NCI-H187 treated with DMSO at 0.1 percent for 48 hours (cell line): ENCODE data around the gene LRFN5.
"Not testable (repeated sequence)": the region's sequence is repeated elsewhere in the genome, so short reads cannot be mapped to it uniquely, and the experiment has no call there.

Experiments used
- DNase-seq: peaks from one replicate; lab custom pipeline; 2025; lab: John Stamatoyannopoulos, UW

The LRFN5 gene

DNA sequence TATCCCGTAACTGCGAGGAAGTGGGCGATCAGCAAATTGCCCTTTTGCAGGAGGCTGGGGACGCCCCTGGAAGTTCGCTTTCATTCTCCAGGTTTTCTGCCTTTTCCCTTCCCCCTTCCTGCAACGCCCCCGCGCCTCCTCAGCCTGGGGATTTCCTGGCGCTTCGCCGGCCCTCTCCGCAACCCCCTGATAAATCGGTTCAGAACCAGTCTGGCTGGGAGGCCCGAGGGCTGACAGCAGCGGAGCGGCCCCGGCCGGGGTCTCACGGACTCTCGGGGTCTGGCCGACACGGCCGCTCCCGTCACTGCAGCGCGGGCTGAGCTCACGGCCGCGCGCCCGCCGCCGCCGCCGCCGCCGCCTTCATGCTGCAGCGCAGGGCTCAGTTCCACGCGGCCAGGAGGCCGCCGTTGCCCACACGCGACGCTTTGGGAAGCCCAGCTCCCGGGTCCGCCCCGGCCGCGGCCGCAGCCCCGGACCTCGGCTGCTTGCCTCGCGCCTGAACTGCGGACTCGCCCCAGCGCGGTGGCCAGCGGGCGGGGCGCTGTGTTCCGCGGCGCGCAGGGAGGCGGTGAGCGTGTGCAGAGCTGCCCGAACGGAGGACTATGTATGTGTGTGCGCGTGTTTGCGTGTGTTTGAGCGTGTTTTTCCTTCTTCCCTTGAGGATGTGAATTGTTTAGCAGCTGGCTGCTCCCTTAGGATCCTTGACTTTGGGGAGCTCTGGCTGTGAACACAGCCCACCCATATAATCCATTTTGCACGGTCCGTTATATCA lies at the start of gene LRFN5:
LRFN5 (plus strand) TSS at position 345 of the 772 bp plus-strand sequence.
- no peak for DNase-seq

- no peak for DNase-seq
These were observed 48.2 kb upstream of the LRFN5 start for GRCh38 chr14:41558490-41558889.

DNA sequence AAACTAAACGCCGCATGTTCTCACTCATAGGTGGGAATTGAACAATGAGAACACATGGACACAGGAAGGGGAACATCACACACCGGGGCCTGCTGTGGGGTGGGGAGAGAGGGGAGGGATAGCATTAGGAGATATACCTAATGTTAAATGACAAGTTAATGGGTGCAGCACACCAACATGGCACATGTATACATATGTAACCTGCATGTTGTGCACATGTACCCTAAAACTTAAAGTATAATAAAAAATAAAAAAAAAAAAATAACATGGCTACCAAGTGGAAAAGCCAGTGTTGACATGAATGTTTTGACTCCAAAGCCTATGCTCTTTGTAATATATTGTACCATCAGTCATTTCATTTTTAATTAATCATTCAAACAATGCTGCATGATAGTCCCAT lies 39.8 kb upstream of the LRFN5 start:
- not testable (repeated sequence) for DNase-seq

DNA sequence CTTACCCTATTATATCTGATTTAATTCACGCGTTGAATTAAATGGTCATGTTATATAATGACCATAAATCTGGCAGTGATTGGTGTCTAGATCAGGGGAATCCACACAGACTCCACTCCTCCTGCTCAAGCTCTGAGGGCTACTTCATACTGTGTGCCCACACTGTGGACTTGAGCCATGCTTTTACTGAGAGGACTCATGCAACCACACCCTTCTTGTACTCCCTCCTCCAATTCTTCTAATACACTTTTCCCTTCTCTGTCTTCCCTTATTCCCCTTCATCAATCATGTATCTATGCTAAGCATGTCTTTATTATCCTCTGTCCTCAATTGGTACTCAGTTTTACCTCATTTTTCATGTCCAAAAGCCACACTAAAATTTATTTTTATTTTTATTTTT lies 37.7 kb upstream of the LRFN5 start:
- no peak for DNase-seq

GRCh38 chr14:41570415-41571155 lies 36.1 kb upstream of the LRFN5 start:
- DNase-seq = peak; percentile 37

- DNase-seq = no peak
These were observed 20.4 kb upstream of the LRFN5 start for GRCh38 chr14:41586237-41586636.

GRCh38 chr14:41597647-41598046 lies 9.0 kb upstream of the LRFN5 start:
- no peak for DNase-seq

DNA sequence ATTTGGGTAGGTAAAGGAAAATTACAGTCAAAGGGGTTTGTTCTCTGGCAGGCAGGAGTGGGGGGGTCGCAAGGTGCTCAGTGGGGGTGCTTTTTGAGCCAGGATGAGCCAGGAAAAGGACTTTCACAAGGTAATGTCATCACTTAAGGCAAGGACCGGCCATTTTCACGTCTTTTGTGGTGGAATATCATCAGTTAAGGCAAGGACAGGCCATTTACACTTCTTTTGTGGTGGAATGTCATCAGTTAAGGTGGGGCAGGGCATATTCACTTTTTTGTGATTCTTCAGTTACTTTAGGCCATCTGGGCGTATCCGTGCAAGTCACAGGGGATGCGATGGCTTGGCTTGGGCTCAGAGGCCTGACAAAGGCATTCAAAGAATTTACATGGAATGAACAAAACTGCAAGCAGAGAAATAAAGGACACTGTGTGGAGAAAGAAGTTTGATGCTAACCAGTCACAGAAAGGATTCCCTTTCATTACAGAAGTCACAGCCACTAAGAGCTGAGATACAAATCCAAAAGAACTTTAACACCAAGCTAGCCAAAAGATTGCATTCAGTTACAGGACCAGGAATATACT lies 6.8 kb upstream of the LRFN5 start:
- not testable (repeated sequence) for DNase-seq

GRCh38 chr14:41604721-41605531 lies 1.8 kb upstream of the LRFN5 start:
- DNase-seq = peak; percentile 44

GRCh38 chr14:41605550-41606281 lies 960 bp upstream of the LRFN5 start:
- peak; percentile 44 for DNase-seq

- DNase-seq = no peak
These were observed 469 bp upstream of the LRFN5 start for GRCh38 chr14:41606282-41606531.

DNA sequence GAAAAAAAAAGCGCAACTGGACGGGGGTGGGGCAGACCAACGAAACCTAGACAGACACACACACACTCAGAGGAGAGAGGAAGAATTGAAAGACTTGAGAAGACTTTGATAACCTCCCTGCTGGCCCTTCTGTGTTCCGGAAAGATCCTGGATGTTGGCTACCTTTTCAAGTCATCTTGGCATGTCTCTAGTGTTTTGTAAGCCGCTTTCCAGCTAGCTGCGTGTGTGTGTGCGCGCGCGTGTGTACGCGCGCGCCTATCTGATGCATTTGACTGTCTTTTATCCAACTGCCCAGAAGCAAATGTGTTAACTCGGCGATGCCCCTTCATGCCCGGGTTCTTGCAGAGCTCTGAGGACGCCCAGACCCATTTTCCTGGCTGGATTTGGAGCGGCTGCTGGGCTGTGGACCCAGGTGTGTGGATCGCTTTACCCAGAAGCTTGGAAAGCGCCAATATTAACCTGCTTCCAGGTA lies 664 bp downstream of the LRFN5 start:
- DNase-seq = no peak

DNA sequence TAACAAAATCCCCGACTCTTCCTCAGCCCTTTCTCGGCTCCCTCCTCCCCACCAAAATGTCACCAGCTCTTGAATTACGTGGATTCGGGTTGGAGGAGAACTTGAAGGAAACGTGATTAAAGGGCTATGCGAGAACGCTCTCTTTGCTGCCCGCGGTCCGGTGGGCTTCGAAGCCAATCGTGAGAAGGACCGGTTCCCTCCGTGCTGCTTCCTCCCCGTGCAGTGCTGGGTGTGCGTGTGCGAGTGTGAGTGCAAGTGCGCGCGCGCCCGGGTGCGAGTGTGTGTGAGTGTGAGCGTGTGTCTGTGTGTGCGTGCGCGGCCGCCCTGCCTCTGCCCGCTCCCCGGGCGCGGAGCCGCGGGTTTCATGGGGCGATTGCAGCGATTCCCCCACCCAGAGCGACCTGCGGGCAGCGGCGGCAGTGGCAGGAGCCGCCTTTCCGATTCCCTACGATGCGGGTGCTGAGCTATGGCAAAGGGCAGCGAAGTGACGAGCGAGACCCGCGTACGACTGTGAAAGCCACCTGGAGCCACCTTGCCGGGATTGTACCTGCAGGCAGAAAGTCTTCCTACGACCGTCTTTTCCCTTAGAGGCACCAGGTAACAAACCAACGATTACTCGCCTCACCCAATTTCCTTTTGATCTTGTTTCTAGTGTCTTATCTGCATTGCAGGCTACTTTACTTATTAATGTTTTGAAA lies 1.4 kb downstream of the LRFN5 start:
- no peak for DNase-seq

DNA sequence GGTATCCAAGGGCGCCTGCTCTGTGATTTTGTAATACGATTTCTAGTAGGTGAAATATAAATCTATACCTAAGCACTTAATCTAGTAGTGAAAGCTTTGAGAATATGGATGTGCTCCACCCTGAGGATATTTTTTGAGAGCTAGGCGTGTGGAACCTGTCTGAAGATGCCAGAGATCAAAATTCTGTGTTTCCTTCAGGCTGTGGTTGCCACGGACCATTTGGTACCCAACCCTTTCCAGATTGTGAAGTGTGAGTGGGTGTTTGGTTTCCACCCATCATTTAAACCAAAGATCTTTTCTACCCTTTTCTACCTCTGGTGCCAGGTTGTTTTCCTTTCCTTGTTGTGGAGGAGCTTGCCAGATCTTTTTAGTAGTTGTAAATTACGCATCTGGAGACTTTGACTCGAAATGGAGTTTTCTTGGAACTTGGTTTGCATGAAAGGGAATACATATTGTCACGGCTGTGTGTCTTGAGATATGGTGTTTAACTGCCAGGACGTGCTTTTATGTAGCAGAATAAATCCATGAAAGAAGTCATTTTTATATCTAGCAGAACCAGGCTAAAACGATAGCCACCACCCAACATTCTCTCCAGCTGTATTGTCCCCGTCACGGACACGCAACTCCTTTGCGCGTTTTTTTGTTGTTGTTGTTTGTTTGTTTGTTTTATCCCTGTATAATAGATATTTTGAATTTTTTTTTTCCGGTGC lies 2.2 kb downstream of the LRFN5 start:
- peak; percentile 65 for DNase-seq

DNA sequence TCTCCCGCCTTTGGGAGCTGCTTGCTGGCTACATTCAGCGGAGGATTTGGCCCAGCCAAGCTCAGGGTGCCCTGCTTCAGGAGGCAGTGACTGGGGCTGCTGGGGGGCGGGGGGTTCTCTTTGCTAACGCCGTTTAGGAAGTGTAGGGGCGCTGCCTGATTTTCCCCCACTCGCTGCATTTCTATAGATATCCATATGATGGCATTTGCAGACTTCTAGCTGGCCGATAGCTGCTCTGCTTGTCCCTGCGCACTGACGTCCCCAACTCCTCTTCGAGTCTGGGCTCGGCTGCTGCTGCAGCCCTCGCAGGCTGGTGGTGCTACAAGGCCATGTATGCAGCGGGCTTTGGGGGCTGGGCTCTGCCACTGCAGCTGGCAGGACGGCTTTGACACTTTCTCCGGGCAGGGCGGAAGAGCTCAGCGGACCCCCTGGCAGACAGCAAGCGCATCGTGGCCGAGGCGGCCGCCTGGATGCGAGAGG lies 3.1 kb downstream of the LRFN5 start:
- DNase-seq = no peak

DNA sequence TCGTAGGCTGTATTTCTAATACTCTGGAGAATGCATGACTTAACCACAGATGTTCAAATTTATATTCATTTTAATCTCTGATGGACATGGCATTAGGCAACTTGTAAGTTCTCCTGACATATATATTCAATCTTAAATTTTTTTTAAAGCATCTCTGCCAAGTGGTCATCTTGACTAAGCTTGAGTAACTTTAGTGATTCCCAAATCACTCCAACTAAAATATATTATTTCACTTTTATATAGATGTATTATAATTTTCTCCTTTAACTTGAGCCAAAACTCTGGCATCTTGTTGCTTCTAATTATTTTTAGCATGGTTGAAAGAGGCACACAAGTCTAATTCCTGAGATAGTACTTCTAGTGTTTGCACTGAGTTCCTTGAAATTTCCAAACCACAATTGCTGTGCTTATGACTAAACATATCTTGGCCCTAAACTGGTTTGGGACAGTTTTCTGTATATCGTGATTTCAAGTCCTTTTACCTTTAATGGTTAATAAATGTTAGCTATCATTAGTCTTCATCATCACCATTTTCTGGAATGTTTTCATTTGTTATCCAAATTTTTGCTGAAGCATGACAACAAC lies 8.4 kb downstream of the LRFN5 start:
- DNase-seq = no peak

DNA sequence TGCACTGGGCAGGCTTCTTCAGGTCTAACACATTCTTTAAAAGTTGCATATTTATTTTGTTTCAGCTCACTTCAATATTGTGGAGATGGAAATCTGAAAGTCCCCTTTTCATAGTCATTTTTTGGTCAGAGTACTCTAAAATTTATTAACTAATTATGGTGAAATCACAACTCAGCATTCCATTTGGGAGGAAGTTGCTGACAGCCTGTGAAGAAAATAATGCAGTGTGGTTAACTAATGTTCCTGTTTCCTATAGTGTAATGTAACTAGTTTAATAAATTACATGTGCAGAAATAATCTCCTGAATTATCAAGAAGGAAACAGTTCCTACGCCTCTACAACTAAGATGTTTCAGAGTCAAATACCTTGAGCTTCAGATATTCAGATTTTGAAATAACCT lies 17.1 kb downstream of the LRFN5 start:
- DNase-seq = no peak

GRCh38 chr14:41629876-41630275 lies 23.2 kb downstream of the LRFN5 start:
- no peak for DNase-seq

DNA sequence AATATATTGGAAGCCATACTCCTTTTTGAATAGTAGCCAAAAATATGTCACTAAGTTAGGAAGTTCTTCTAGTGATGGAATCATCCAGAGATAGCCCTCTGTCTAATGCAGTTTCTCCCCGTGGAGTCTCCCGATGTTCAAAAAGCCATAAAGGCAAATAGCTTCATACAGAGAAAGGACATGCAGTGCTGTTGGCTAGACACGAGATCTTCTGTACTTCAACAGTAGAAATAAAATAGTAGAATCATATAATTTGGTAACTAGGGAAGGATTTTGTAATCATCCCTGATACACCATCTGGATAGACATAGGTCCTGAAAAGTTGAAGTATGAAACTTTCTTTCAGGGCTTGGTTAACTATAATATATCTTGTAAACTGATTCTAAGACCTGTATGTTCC lies 27.6 kb downstream of the LRFN5 start:
- no peak for DNase-seq
